HG03280 (cell line): Measurements from ENCODE around the gene ALPL.
A peak's percentile ranks its signal among the peaks of the same experiment; 100 is the strongest.

Experiments
- ATAC-seq: cut with Tn5 transposase; IDR thresholded peaks from one replicate; pipeline ENCODE4 v1.9.1; 2021; ENCODE audit warnings: mild to moderate bottlenecking, moderate library complexity; ENCODE audit not compliant: unreplicated experiment

The ALPL gene

GRCh38 chr1:21596174-21596573, 87.0 kb downstream of the ALPL start:
- no peak for ATAC-seq

- ATAC-seq = no peak
Observed at GRCh38 chr1:21596628-21597027, 87.4 kb downstream of the ALPL start.

- no peak for ATAC-seq
Observed at GRCh38 chr1:21597753-21598152, 88.5 kb downstream of the ALPL start.

GRCh38 chr1:21598417-21598816, 89.2 kb downstream of the ALPL start:
- ATAC-seq = no peak

GRCh38 chr1:21598904-21599303, 89.7 kb downstream of the ALPL start:
- no peak for ATAC-seq

- no peak for ATAC-seq
Observed at GRCh38 chr1:21599402-21599801, 90.2 kb downstream of the ALPL start.

GRCh38 chr1:21601278-21602048, 92.2 kb downstream of the ALPL start:
- no peak for ATAC-seq

GRCh38 chr1:21603177-21604138, 94.2 kb downstream of the ALPL start:
- ATAC-seq = no peak

GRCh38 chr1:21604208-21604957, 95.2 kb downstream of the ALPL start:
- ATAC-seq = no peak

GRCh38 chr1:21605012-21605715, 95.9 kb downstream of the ALPL start:
- ATAC-seq = no peak

- ATAC-seq = no peak
Observed at GRCh38 chr1:21605964-21606705, 96.9 kb downstream of the ALPL start.

- ATAC-seq = peak; percentile 64
Observed at GRCh38 chr1:21607549-21608529, 98.6 kb downstream of the ALPL start.

GRCh38 chr1:21608798-21609197, 99.6 kb downstream of the ALPL start:
- ATAC-seq = no peak

- no peak for ATAC-seq
Observed at GRCh38 chr1:21610027-21610426, 100.8 kb downstream of the ALPL start.

- ATAC-seq = no peak
Observed at GRCh38 chr1:21610989-21611785, 102.0 kb downstream of the ALPL start.

GRCh38 chr1:21612057-21612456, 102.8 kb downstream of the ALPL start:
- no peak for ATAC-seq

- ATAC-seq = no peak
Observed at GRCh38 chr1:21613072-21613867, 104.0 kb downstream of the ALPL start.
